Uterus (tissue), 2 donors: ENCODE results near the gene KNSTRN.

Experiments
- CTCF ChIP-seq, 4 experiments: fragments of 200-600 bp in 2 of 4; fragments of 450-650 bp in 2 of 4; sonication (generic) in 2 of 4; IDR thresholded peaks; one replicate each; pipeline ENCODE4 v1.5.1; 2016 to 2019; ENCODE audit warnings: antibody characterized with exemption in 4 of 4, mild to moderate bottlenecking in 2 of 4, moderate library complexity in 1 of 4
- POLR2A ChIP-seq, 2 donors: fragments of 450-650 bp; IDR thresholded peaks; one replicate each; pipeline ENCODE4 v1.6.1; 2016; ENCODE audit warnings: antibody characterized with exemption in 2 of 2, mild to moderate bottlenecking in 1 of 2, moderate library complexity in 1 of 2

- TF ChIP-seq POLR2A (IDR thresholded peaks at IDR 0.05) (no peak), CTCF (IDR thresholded peaks at IDR 0.05) (no peak)
Measured at GRCh38 chr15:40338921-40339620, 43.5 kb upstream of the KNSTRN start.
